GM11168 (cell line): ENCODE results near the gene NR1H2.
"Not testable (repeated sequence)": the region's sequence is repeated elsewhere in the genome, so short reads cannot be mapped to it uniquely, and the experiment has no call there.

Experiments used
- in situ Hi-C: fragments of 300-500 bp; cut with MboI; formaldehyde crosslinking; loops from one replicate; pipeline ENCODE4 v1.12.0; 2022; ENCODE audit warnings: low sequenced_read_pairs; ENCODE audit not compliant: unreplicated experiment

The NR1H2 gene

GRCh38 chr19:50344661-50345318, 31.5 kb upstream of the NR1H2 start:
- in situ Hi-C loops, result no loop called here

DNA sequence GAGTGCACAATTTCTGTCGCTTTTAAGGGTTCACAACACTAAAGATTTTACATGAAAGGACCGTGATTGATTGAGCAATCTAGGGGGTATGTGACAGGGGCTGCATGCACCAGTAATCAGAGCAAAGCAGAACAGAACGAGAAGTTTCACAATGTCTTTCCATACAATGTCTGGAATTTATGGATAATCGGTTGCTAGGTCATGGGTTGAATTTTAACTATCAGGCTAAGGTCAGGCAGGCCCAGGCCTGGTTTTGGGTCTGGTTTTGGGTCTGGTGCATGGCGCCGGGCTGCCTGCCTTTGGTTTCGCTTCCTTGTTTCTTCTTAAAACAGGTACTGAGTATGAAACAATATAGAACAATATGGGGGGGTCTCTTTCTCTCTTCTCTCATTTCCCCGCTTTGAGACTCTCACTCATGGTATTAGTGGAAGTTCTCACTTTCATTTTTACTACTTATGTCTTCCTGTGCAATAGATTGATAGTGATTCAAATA, 29.1 kb upstream of the NR1H2 start:
- in situ Hi-C loops, result not testable (repeated sequence)

GRCh38 chr19:50349277-50350057, 26.8 kb upstream of the NR1H2 start:
- in situ Hi-C loops, result loop anchor here (25.0 kb wide), 1 partner anchor 438 kb away; the partner anchor contains the start of gene ACP4

DNA sequence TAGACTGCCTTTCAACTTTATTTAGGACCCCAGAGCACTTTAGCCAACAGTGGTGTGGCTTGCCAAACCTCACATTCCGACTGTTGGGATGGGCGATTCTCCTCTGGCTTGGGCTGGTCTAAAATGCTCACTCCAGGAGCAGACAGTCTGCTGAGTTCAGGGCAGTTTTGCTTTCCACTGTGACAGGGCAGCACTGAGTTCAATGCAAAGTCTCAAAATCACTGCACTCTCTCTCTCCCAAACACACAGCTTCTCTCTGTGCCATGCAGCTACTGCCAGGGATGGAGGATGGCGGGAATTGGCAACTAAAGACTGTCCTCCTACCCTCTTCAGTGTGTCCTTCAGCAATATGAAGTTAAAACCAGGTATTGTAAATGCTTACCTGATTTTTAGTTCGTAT, 24.0 kb upstream of the NR1H2 start:
- in situ Hi-C loops, result loop anchor here (25.0 kb wide), 1 partner anchor 435 kb away; the partner anchor contains the start of gene ACP4

DNA sequence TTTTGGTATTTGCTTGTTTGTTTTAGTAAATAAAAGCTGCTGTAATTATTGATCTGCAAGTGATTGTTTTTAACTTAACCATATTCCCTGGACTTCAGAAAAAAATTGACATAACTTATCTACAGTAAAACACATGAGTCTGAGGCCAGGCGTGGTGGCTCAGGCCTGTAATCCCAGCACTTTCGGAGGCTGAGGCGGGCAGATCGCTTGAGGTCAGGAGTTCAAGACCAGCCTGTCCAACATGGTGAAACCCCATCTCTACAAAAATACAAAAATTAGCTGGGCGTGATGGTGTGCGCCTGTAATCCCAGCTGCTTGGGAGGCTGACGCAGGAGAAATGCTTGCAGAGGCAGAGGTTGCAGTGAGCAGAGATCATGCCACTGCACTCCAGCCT, 22.8 kb upstream of the NR1H2 start:
- in situ Hi-C loops, result loop anchor here (25.0 kb wide), 1 partner anchor 434 kb away; the partner anchor contains the start of gene ACP4

DNA sequence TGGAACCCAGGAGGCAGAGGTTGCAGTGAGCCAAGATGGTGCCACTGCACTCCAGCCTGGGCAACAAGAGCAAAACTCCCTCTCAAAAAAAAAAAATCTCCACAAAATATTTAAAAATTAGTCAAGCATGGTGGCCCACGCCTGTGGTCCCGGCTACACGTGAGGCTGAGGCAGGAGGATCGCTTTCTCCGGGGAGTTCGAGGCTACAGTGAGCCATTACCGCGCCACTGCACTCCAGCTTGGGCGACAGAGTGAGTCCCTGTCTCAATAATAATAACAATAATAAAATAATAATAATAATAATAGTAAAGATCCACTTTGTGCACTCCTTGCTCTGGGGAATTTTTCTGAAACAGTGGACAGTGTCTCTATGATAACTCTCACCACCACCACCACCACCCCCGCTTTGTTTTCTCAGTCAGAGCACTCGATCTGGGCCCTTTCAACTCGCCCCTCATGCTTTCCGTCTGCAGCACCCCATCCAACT, 19.5 kb upstream of the NR1H2 start:
- in situ Hi-C loops, result loop anchor here (25.0 kb wide), 1 partner anchor 431 kb away; the partner anchor contains the start of gene ACP4

GRCh38 chr19:50357178-50358100, 18.8 kb upstream of the NR1H2 start:
- in situ Hi-C loops, result loop anchor here (25.0 kb wide), 1 partner anchor 430 kb away; the partner anchor contains the start of gene ACP4

GRCh38 chr19:50358483-50359327, 17.6 kb upstream of the NR1H2 start:
- in situ Hi-C loops, result loop anchor here (25.0 kb wide), 1 partner anchor 429 kb away; the partner anchor contains the start of gene ACP4

DNA sequence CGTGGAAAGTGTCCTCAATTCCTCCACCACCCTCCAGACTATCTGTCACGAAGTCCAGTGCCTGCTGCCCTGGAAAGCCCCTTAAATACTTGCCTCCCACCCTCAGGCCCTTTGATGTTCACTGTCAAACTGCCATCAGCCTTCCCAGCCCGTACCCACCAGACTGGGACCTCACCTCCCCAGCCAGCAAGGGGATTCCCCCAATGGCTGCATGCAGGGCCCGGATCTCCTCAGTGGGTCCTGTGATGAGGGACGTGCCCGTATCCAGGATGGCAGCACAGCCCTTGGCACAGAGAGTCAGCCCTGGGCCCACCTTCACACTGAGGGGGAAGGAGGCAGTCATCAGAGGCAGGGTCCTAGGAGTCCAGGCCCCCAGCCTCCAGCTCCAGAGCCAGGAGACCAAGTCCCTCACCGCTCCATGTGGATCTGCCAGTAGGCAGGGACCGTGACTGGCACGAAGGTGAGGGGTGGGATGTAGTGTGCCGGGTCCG, 16.9 kb upstream of the NR1H2 start:
- in situ Hi-C loops, result loop anchor here (25.0 kb wide), 1 partner anchor 428 kb away; the partner anchor contains the start of gene ACP4

DNA sequence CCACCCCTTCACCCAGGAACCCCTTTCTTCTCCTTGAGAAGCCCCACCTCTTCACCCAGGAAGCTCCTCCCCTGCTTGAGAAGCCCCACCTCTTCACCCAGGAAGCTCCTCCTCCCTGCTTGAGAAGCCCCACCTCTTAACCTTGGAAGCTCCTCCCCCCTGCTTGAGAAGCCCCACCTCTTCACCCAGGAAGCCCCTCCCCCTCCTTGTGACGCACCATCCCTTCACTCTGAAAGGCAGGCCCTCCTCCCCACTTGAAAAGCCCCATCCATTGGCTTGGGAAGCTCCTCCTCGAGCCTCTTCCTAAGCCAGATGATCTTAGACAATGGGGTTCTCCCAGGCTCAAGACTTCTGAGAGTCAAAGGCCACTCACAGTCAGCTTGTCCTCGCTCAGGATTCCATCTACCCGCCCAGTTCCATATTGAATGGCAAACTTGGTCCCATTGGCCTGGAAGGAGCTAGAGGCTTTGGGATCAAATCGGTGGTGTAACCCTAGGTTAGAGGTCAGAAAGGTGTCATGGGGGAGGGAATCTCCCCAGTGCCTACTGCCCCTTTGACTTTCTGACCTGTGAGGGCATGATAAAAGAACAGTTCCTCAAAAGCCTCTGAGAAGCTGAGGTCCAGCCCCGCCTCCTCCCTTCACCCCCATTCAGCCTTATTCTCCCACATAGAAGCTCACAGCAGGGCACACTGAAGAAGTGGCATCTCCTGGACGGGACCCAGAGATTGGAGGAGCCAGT, 14.8 kb upstream of the NR1H2 start:
- in situ Hi-C loops, result loop anchor here (25.0 kb wide), 1 partner anchor 426 kb away; the partner anchor contains the start of gene ACP4

DNA sequence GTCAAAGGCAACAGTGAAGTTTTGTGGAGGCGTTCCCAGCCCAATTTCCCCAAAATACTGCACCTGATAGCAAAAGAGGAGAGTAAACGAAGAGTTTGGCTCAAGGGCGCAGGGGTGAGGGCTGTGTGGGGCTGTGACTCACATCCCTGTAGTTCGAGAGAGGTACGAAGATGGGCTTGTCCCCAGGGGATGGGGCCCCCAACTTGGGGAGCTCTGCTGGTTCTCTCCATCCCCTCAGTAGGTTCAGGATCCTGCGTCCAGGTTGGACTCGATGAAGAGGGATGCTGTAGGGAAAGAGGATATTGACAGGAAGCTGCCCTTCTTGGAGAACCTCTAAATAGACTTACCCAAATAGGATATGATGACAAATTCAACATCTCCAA, 14.2 kb upstream of the NR1H2 start:
- in situ Hi-C loops, result loop anchor here (25.0 kb wide), 1 partner anchor 425 kb away; the partner anchor contains the start of gene ACP4

DNA sequence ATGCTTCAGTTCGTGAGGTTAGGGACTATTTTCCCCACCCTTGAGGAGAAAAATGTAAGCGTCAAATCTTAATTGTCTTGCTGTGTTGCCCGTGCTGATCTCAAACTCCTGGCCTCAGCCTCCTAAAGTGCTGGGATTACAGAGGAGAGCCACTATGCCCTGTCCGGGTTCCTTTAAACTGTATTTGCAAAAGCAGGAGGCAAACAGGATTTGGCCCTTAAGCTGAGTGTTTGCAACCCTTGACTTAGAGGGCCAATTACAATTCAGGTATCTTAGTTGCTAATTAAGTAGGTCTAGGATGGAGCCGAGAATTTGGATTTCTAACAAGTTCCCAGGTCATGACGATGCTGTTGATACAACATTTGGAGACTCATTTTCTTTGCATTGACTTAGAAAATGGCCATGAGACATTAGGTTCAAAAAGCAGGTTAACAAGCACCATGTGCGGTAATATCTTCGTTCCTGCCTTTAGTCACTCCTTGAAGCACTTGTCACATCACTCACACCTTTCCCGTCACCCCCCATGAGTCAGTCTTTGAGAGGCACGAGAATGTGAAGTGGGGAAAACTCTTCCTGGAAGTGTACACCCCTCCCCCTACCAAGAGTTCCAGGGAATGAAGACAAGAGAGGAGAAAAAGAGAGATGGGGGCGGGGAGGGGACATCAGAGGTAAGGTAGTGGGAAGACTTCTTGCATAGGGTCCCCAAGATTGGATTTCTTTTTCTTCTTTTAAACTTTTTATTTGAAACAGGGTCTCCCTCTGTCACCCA, 13.4 kb upstream of the NR1H2 start:
- in situ Hi-C loops, result loop anchor here (25.0 kb wide), 1 partner anchor 424 kb away; the partner anchor contains the start of gene ACP4

DNA sequence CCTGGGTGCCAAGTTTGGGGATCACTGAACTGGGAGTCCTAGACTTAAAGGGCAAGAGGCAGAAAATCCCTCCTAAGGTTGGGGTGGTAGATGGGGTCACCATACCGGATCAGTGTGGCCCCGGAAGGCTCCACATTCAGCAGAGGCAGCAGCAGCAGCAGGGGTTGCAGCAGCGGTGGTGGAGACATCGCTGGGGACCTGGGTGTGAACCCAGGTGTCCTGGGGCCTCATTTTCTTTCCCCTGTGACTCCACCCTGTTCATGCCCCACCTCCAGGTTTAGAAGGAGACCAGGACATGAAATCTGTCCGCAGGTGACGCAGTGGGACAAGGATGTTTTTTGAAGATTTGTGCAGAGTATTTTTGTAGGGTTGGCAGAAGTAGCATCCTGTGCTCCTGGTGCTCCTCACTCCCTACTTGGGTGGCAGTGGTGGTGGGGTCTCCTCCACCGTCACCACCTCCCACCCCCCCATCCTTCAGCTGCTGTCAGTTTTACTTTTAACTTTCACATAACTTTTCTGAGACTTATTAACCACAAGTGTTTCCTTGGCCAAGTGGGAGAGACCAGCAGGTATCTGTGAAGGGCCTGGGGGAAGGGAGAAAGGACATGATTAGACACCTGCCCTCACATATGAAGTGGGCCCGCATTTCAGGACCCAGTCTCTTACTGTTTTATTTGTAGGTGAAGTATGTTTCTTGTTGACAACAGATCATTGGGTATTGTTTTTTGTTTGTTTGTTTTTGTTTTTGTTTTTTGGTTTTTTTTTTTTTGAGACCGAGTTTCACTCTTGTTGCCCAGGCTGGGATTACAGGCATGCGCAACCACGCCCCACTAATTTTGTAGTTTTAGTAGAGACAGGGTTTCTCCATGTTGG, 10.6 kb upstream of the NR1H2 start, which contains the start of gene NAPSA:
Gene NAPSA, minus strand, starts transcription at position 206 of the 873 bp plus-strand sequence. Its CDS starts 18 bp downstream, at position 188.
- in situ Hi-C loops, result loop anchor here (5.0 to 25.0 kb wide), 2 partner anchors 97 to 422 kb away; partner anchors contain the start of gene ACP4

- in situ Hi-C loops, result loop anchor here (5.0 to 25.0 kb wide), 2 partner anchors 93 to 418 kb away; partner anchors contain the start of gene ACP4
These were observed 7.3 kb upstream of the NR1H2 start for GRCh38 chr19:50368649-50369570.
